ENCODE data around the gene CPSF4.

DNA sequence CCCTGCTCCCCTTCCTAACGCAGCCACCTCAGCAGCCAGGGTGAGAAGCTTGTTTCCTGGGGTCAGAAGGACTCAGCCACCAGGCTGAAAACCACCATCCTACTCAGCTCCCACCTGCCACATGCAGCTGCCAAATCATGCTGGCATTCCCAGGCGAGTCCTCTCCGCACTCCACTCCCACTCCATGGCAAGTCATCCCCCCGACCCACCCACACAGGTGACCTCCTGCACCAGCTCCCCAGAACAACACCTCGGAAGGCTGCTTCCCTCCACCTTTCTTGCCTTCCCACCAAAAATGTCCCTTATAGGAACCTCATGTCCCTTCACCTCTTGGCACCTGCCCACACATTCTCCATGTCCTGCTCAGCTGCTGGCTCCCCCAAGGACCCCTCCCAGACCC lies 35.0 kb upstream of the CPSF4 start:
- TF ChIP-seq EP300 (IDR thresholded peaks at IDR 0.05; ENCODE audit: borderline replicate concordance): no peak
- TF ChIP-seq RAD21 (IDR thresholded peaks at IDR 0.05; ENCODE audit: low read depth): no peak
- no peak for TF ChIP-seq CEBPB (IDR thresholded peaks at IDR 0.05)
- TF ChIP-seq, protein P1, sequence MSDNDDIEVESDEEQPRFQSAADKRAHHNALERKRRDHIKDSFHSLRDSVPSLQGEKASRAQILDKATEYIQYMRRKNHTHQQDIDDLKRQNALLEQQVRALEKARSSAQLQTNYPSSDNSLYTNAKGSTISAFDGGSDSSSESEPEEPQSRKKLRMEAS (IDR thresholded peaks at IDR 0.05): no peak
- no peak for TF ChIP-seq YY1 (IDR thresholded peaks at IDR 0.05; ENCODE audit: low read depth)
- no peak for TF ChIP-seq EGR1 (IDR thresholded peaks at IDR 0.05)
- no peak for TF ChIP-seq FOXM1 (IDR thresholded peaks at IDR 0.05; ENCODE audit: borderline replicate concordance, low read depth)
- TF ChIP-seq TAF1 (IDR thresholded peaks at IDR 0.05; ENCODE audit: low read depth): no peak
- TF ChIP-seq ZBTB7A (IDR thresholded peaks at IDR 0.05; ENCODE audit: low read depth): no peak
- TF ChIP-seq NFIC (IDR thresholded peaks at IDR 0.05): no peak
- TF ChIP-seq, protein P2, sequence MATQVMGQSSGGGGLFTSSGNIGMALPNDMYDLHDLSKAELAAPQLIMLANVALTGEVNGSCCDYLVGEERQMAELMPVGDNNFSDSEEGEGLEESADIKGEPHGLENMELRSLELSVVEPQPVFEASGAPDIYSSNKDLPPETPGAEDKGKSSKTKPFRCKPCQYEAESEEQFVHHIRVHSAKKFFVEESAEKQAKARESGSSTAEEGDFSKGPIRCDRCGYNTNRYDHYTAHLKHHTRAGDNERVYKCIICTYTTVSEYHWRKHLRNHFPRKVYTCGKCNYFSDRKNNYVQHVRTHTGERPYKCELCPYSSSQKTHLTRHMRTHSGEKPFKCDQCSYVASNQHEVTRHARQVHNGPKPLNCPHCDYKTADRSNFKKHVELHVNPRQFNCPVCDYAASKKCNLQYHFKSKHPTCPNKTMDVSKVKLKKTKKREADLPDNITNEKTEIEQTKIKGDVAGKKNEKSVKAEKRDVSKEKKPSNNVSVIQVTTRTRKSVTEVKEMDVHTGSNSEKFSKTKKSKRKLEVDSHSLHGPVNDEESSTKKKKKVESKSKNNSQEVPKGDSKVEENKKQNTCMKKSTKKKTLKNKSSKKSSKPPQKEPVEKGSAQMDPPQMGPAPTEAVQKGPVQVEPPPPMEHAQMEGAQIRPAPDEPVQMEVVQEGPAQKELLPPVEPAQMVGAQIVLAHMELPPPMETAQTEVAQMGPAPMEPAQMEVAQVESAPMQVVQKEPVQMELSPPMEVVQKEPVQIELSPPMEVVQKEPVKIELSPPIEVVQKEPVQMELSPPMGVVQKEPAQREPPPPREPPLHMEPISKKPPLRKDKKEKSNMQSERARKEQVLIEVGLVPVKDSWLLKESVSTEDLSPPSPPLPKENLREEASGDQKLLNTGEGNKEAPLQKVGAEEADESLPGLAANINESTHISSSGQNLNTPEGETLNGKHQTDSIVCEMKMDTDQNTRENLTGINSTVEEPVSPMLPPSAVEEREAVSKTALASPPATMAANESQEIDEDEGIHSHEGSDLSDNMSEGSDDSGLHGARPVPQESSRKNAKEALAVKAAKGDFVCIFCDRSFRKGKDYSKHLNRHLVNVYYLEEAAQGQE (IDR thresholded peaks at IDR 0.05; ENCODE audit: low read depth): no peak
- no peak for TF ChIP-seq TCF12 (IDR thresholded peaks at IDR 0.05; ENCODE audit: low read depth)
- TF ChIP-seq CREB1 (IDR thresholded peaks at IDR 0.05; ENCODE audit: low read depth): no peak
